Mesendoderm (in vitro differentiated cells): ENCODE results near the gene CORO6.
A peak's percentile ranks its signal among the peaks of the same experiment; 100 is the strongest.

Experiments
- DNase-seq: peaks from one replicate; pipeline ENCODE4 v3.0.0; 2013
- H2AK5ac ChIP-seq: 2 replicates; pipeline ENCODE4 v1.6.1; 2013; ENCODE audit warnings: low read length, inconsistent platforms
- H2BK120ac ChIP-seq: 2 replicates; pipeline ENCODE4 v1.6.1; 2013; ENCODE audit warnings: low read depth, mild to moderate bottlenecking, low read length, moderate library complexity, mixed read lengths
- H2BK15ac ChIP-seq: replicated peaks from 2 replicates; pipeline ENCODE4 v1.6.1; 2013; ENCODE audit warnings: low read depth, mild to moderate bottlenecking, moderate library complexity
- H2BK5ac ChIP-seq: 2 replicates; pipeline ENCODE4 v1.6.1; 2013; ENCODE audit warnings: low read length, inconsistent platforms
- H3K18ac ChIP-seq: 2 replicates; pipeline ENCODE4 v1.6.1; 2013; ENCODE audit warnings: mild to moderate bottlenecking, low read length, mixed read lengths
- H3K23ac ChIP-seq: one replicate; pipeline ENCODE4 v1.6.1; 2013; ENCODE audit warnings: low read length
- H3K27ac ChIP-seq: 2 replicates; pipeline ENCODE4 v1.5.1; 2013; ENCODE audit warnings: low read depth, mild to moderate bottlenecking, inconsistent platforms, low read length, moderate library complexity
- H3K27me3 ChIP-seq: 2 replicates; pipeline ENCODE4 v1.6.1; 2013; ENCODE audit warnings: low read length, control low read depth, mild to moderate bottlenecking, inconsistent platforms; ENCODE audit not compliant: insufficient read depth, poor library complexity
- H3K36me3 ChIP-seq: 2 replicates; pipeline ENCODE4 v1.6.1; 2013; ENCODE audit warnings: low read length, inconsistent platforms; ENCODE audit not compliant: control insufficient read depth, insufficient read depth
- H3K4ac ChIP-seq: one replicate; pipeline ENCODE4 v1.6.1; 2013; ENCODE audit warnings: low read depth, mild to moderate bottlenecking, low read length, moderate library complexity
- H3K4me1 ChIP-seq: 2 replicates; pipeline ENCODE4 v1.6.1; 2013; ENCODE audit warnings: low read depth, low read length, inconsistent platforms; ENCODE audit not compliant: control insufficient read depth
- H3K4me2 ChIP-seq: 2 replicates; pipeline ENCODE4 v1.6.1; 2013; ENCODE audit warnings: low read length
- H3K4me3 ChIP-seq: 2 replicates; pipeline ENCODE4 v1.5.1; 2013; ENCODE audit warnings: mild to moderate bottlenecking, low read length
- H3K56ac ChIP-seq: one replicate; pipeline ENCODE4 v1.6.1; 2013; ENCODE audit warnings: low read length
- H3K79me1 ChIP-seq: 2 replicates; pipeline ENCODE4 v1.6.1; 2013; ENCODE audit warnings: low read length, inconsistent platforms
- H3K79me2 ChIP-seq: 2 replicates; pipeline ENCODE4 v1.6.1; 2013; ENCODE audit warnings: mild to moderate bottlenecking, low read length; ENCODE audit not compliant: control insufficient read depth, insufficient read depth
- H3K9ac ChIP-seq: 2 replicates; pipeline ENCODE4 v1.6.1; 2013; ENCODE audit warnings: low read length, inconsistent platforms
- H4K5ac ChIP-seq: one replicate; pipeline ENCODE4 v1.6.1; 2013; ENCODE audit warnings: low read length
- H4K8ac ChIP-seq: one replicate; pipeline ENCODE4 v1.6.1; 2013; ENCODE audit warnings: low read depth, mild to moderate bottlenecking, control low read depth, low read length, moderate library complexity
- WGBS: extraction: QIAGEN DNeasy Blood & Tissue Kit; methylation state at CpG from one replicate; pipeline ENCODE4 v1.1.7; 2013; ENCODE audit warnings: low lambda C conversion rate, missing lambda C conversion rate; ENCODE audit not compliant: insufficient coverage; ENCODE audit errors: extremely low coverage; 5-methylcytosine and 5-hydroxymethylcytosine counted together

CORO6 gene

GRCh38 chr17:29618272-29619065 lies 4.2 kb downstream of the CORO6 start:
- DNase-seq = peak; percentile 54
- no peaks in the 10 kb centered on the region for H3K36me3 ChIP-seq
- H3K4me2 ChIP-seq = peak overlapping the region; percentile 5
- H3K27ac ChIP-seq = no peak overlapping the region
- peak overlapping the region; percentile 50 for H3K56ac ChIP-seq
- H3K4me3 ChIP-seq = no peak overlapping the region
- WGBS = no CpG with 5 or more reads among the region's 22 CpGs
- H3K79me1 ChIP-seq = no peaks in the 10 kb centered on the region
- no peak overlapping the region for H2BK120ac ChIP-seq
- H3K27me3 ChIP-seq = peaks cover 8% of the 10 kb centered on the region
- no peak overlapping the region for H4K5ac ChIP-seq
- H2BK15ac ChIP-seq = no peak overlapping the region
- H2BK5ac ChIP-seq = no peak overlapping the region
- no peaks in the 10 kb centered on the region for H3K79me2 ChIP-seq
- no peak overlapping the region for H3K18ac ChIP-seq
- H2AK5ac ChIP-seq = no peak overlapping the region
- peak overlapping the region; percentile 3 for H3K9ac ChIP-seq
- no peak overlapping the region for H3K4ac ChIP-seq
- no peak overlapping the region for H3K23ac ChIP-seq
- peaks cover 6% of the 10 kb centered on the region for H3K4me1 ChIP-seq
- no peak overlapping the region for H4K8ac ChIP-seq

GRCh38 chr17:29617481-29618271 lies 5.0 kb downstream of the CORO6 start:
- Histone ChIP-seq H4K8ac (no peak overlapping the region), H3K18ac (no peak overlapping the region), H3K56ac (peak overlapping the region; percentile 78), H3K4me2 (peak overlapping the region; percentile 60), H3K9ac (peak overlapping the region; percentile 63), H2BK120ac (no peak overlapping the region), H3K27ac (no peak overlapping the region), H3K27me3 (peaks cover 8% of the 10 kb centered on the region), H2AK5ac (no peak overlapping the region), H3K36me3 (no peaks in the 10 kb centered on the region), H2BK5ac (no peak overlapping the region), H3K4me1 (peaks cover 3% of the 10 kb centered on the region), H2BK15ac (no peak overlapping the region), H3K4me3 (no peak overlapping the region), H3K79me2 (no peaks in the 10 kb centered on the region), H3K79me1 (no peaks in the 10 kb centered on the region), H3K23ac (peak overlapping the region; percentile 59), H4K5ac (no peak overlapping the region), H3K4ac (no peak overlapping the region)
- peak; percentile 89 for DNase-seq
- WGBS = no CpG with 5 or more reads among the region's 68 CpGs

- DNase-seq = peak; percentile 88
- Histone ChIP-seq H3K18ac (no peak overlapping the region), H3K23ac (no peak overlapping the region), H3K36me3 (no peaks in the 10 kb centered on the region), H3K4me3 (no peak overlapping the region), H4K5ac (no peak overlapping the region), H3K27ac (no peak overlapping the region), H3K56ac (peak overlapping the region; percentile 78), H3K79me2 (no peaks in the 10 kb centered on the region), H4K8ac (no peak overlapping the region), H3K9ac (peak overlapping the region; percentile 63), H3K27me3 (peaks cover 8% of the 10 kb centered on the region), H3K79me1 (no peaks in the 10 kb centered on the region), H3K4me2 (peak overlapping the region; percentile 60), H3K4ac (no peak overlapping the region), H2BK5ac (no peak overlapping the region), H2AK5ac (no peak overlapping the region), H3K4me1 (peaks cover 3% of the 10 kb centered on the region), H2BK120ac (no peak overlapping the region), H2BK15ac (no peak overlapping the region)
- WGBS = no CpG with 5 or more reads among the region's 16 CpGs
Measured at GRCh38 chr17:29617125-29617480, 5.6 kb downstream of the CORO6 start.

GRCh38 chr17:29616300-29617048 lies 6.2 kb downstream of the CORO6 start:
- no peak overlapping the region for H3K4me2 ChIP-seq
- peak overlapping the region; percentile 73 for H3K56ac ChIP-seq
- no peak overlapping the region for H3K23ac ChIP-seq
- no peaks in the 10 kb centered on the region for H3K4me1 ChIP-seq
- no peak overlapping the region for H4K8ac ChIP-seq
- DNase-seq = no peak
- H2BK15ac ChIP-seq = no peak overlapping the region
- no peaks in the 10 kb centered on the region for H3K79me2 ChIP-seq
- WGBS = no CpG with 5 or more reads among the region's 32 CpGs
- no peak overlapping the region for H3K27ac ChIP-seq
- H3K9ac ChIP-seq = peak overlapping the region; percentile 4
- no peak overlapping the region for H4K5ac ChIP-seq
- no peak overlapping the region for H3K4me3 ChIP-seq
- no peak overlapping the region for H2BK5ac ChIP-seq
- H3K27me3 ChIP-seq = peaks cover 8% of the 10 kb centered on the region
- H3K4ac ChIP-seq = no peak overlapping the region
- H3K79me1 ChIP-seq = no peaks in the 10 kb centered on the region
- no peaks in the 10 kb centered on the region for H3K36me3 ChIP-seq
- H2AK5ac ChIP-seq = no peak overlapping the region
- no peak overlapping the region for H3K18ac ChIP-seq
- H2BK120ac ChIP-seq = no peak overlapping the region

- Histone ChIP-seq H3K9ac (peak overlapping the region; percentile 55), H2AK5ac (no peak overlapping the region), H4K5ac (no peak overlapping the region), H3K27me3 (peaks cover 8% of the 10 kb centered on the region), H2BK15ac (no peak overlapping the region), H3K79me2 (no peaks in the 10 kb centered on the region), H3K56ac (peak overlapping the region; percentile 73), H3K4ac (no peak overlapping the region), H4K8ac (no peak overlapping the region), H3K36me3 (no peaks in the 10 kb centered on the region), H2BK5ac (no peak overlapping the region), H3K23ac (peak overlapping the region; percentile 30), H3K27ac (no peak overlapping the region), H3K4me1 (no peaks in the 10 kb centered on the region), H3K18ac (no peak overlapping the region), H2BK120ac (no peak overlapping the region), H3K79me1 (no peaks in the 10 kb centered on the region), H3K4me2 (peak overlapping the region; percentile 87), H3K4me3 (peak overlapping the region; percentile 23)
- WGBS = no CpG with 5 or more reads among the region's 74 CpGs
- peak; percentile 89 for DNase-seq
Measured at GRCh38 chr17:29615492-29616299, 7.0 kb downstream of the CORO6 start.
